Measurements from ENCODE around the gene NR1H4.

NR1H4 gene

DNA sequence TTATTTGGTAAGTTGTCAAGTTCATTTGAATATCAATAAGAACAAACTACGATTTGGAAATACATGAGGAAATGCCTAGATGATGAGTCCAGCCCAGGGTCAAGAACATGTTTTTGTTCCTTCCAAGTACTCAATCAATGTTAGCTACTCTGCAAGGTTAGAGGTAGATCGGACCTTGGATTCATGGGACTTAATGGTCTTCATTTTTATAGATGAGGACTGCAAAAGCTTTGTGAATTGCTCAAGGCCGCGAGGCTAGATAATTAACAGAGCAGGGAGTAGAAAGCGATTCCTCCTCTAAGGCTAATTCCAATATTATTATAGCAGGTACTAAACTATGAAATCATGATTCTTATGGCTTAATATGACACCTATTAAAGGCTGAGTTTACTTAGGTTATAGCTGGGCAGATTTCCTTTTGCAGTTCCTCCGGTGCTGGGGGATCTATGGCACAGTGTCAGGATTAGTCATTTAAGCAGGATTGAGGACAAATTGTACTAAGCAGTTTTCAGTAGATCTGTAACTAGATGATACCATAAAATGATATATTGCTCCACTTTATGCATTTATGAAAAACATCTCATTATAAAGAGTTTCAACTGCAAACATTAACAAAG, 19.8 kb downstream of the NR1H4 start:
- TF ChIP-seq, protein P1, sequence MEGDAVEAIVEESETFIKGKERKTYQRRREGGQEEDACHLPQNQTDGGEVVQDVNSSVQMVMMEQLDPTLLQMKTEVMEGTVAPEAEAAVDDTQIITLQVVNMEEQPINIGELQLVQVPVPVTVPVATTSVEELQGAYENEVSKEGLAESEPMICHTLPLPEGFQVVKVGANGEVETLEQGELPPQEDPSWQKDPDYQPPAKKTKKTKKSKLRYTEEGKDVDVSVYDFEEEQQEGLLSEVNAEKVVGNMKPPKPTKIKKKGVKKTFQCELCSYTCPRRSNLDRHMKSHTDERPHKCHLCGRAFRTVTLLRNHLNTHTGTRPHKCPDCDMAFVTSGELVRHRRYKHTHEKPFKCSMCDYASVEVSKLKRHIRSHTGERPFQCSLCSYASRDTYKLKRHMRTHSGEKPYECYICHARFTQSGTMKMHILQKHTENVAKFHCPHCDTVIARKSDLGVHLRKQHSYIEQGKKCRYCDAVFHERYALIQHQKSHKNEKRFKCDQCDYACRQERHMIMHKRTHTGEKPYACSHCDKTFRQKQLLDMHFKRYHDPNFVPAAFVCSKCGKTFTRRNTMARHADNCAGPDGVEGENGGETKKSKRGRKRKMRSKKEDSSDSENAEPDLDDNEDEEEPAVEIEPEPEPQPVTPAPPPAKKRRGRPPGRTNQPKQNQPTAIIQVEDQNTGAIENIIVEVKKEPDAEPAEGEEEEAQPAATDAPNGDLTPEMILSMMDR (IDR thresholded peaks at IDR 0.05; ENCODE audit: unreplicated experiment in 3 of 3): no peak
- H3K9me3 Mint-ChIP-seq: no peaks in the 10 kb centered on the region
- H3K27me3 Mint-ChIP-seq (ENCODE audit: low read depth): peaks cover 10% of the 10 kb centered on the region
- H3K36me3 Mint-ChIP-seq (ENCODE audit: low read depth): no peaks in the 10 kb centered on the region
- no peak overlapping the region for H3K4me3 Mint-ChIP-seq
- H3K27ac Mint-ChIP-seq: peak overlapping the region in 1 of 3 experiments; percentile 69
- peaks cover 28% of the 10 kb centered on the region for H3K4me1 Mint-ChIP-seq

- H3K4me1 Mint-ChIP-seq: peaks cover 28% of the 10 kb centered on the region
Measured at GRCh38 chr12:100494026-100494425, 20.4 kb downstream of the NR1H4 start.

GRCh38 chr12:100494538-100494937, 20.9 kb downstream of the NR1H4 start:
- H3K27ac Mint-ChIP-seq: no peak overlapping the region
- no peaks in the 10 kb centered on the region for H3K36me3 Mint-ChIP-seq (ENCODE audit: low read depth)
- TF ChIP-seq, protein P1 (IDR thresholded peaks at IDR 0.05; ENCODE audit: unreplicated experiment in 3 of 3): no peak
- no peaks in the 10 kb centered on the region for H3K9me3 Mint-ChIP-seq
- peaks cover 10% of the 10 kb centered on the region for H3K27me3 Mint-ChIP-seq (ENCODE audit: low read depth)
- H3K4me3 Mint-ChIP-seq: no peak overlapping the region
- H3K4me1 Mint-ChIP-seq: peaks cover 25% of the 10 kb centered on the region

More at GRCh38 chr12:100494026-100494425, 20.4 kb downstream of the NR1H4 start:
- Mint-ChIP-seq H3K36me3 (ENCODE audit: low read depth) (no peaks in the 10 kb centered on the region), H3K4me3 (no peak overlapping the region), H3K9me3 (no peaks in the 10 kb centered on the region), H3K27me3 (ENCODE audit: low read depth) (peaks cover 10% of the 10 kb centered on the region), H3K27ac (peak overlapping the region in 1 of 3 experiments; percentile 69)
- TF ChIP-seq, protein P1 (IDR thresholded peaks at IDR 0.05; ENCODE audit: unreplicated experiment in 3 of 3): no peak

- H3K36me3 Mint-ChIP-seq (ENCODE audit: low read depth): no peaks in the 10 kb centered on the region
- peak overlapping the region; percentile 54 to 77 (median 60) for H3K27ac Mint-ChIP-seq
- H3K4me1 Mint-ChIP-seq: peaks cover 16% of the 10 kb centered on the region
- TF ChIP-seq, protein P1 (IDR thresholded peaks at IDR 0.05; ENCODE audit: unreplicated experiment in 3 of 3): no peak
- H3K9me3 Mint-ChIP-seq: peaks cover under 1% of the 10 kb centered on the region
- peak overlapping the region in 1 of 3 experiments; percentile 11 for H3K4me3 Mint-ChIP-seq
- H3K27me3 Mint-ChIP-seq (ENCODE audit: low read depth): peaks cover 14% of the 10 kb centered on the region
Measured at GRCh38 chr12:100497105-100497795, 23.6 kb downstream of the NR1H4 start.

DNA sequence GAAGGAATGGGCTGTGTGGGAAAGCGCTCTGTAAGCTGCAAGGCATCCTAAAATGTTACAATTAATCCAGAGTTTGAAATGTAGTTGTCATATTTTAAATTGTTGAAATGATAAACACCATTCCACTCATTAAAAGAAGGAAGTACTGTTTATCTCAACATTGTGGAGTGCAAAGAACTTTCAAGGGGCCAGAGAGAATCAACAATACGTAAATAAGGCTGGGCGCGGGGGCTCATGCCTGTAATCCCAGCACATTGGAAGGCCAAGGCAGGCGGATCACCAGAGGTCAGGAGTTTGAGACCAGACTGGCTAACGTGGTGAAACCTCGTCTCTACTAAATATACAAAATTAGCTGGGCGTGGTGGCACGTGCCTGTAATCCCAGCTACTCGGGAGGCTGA, 24.5 kb downstream of the NR1H4 start:
- Mint-ChIP-seq H3K4me3 (no peak overlapping the region), H3K36me3 (ENCODE audit: low read depth) (no peaks in the 10 kb centered on the region), H3K27me3 (ENCODE audit: low read depth) (peaks cover 14% of the 10 kb centered on the region), H3K9me3 (peaks cover 3% of the 10 kb centered on the region), H3K27ac (peak overlapping the region; percentile 54 to 77 (median 60)), H3K4me1 (peaks cover 16% of the 10 kb centered on the region)
- TF ChIP-seq, protein P1 (IDR thresholded peaks at IDR 0.05; ENCODE audit: unreplicated experiment in 3 of 3): no peak
